GM18858 (cell line): ENCODE data around the gene MYL11.

ENCODE experiments used
- ATAC-seq: cut with Tn5 transposase; IDR thresholded peaks from one replicate; pipeline ENCODE4 v1.9.1; 2021; ENCODE audit not compliant: unreplicated experiment

MYL11 gene

DNA sequence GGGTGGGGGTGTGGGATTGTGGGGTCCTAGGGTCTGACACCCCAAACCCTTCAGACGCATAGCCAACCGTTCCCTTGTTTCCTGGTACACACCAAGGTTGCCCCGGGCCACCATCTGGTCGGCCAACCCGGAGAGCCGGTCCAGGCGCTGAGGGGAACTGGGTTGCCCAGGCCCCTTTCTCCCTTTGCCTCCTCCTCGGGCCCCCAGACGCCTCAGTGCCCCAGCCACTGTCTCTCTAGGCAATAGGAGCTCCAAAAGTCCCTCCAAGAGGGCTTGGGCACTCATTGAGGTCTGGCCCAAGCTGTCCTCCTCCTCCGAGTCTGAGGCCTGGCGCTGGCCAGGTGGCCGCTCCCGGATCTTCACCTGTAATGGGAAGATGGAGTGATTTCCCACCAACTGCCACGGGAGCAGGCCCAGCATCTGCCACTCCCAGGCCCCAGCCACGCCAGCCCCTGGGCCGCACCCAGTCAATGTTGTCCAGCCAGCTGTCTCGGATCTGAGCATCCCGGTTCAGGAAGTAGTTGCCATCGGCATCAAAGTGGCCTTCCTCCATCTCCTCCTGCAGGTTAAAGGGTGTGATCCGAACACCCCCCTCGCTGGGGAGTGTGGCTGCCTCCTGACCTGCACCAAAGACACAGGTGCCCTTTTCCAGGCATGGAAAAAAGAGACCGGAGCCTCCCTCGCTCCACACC lies 21.0 kb upstream of the MYL11 start:
- ATAC-seq = no peak

DNA sequence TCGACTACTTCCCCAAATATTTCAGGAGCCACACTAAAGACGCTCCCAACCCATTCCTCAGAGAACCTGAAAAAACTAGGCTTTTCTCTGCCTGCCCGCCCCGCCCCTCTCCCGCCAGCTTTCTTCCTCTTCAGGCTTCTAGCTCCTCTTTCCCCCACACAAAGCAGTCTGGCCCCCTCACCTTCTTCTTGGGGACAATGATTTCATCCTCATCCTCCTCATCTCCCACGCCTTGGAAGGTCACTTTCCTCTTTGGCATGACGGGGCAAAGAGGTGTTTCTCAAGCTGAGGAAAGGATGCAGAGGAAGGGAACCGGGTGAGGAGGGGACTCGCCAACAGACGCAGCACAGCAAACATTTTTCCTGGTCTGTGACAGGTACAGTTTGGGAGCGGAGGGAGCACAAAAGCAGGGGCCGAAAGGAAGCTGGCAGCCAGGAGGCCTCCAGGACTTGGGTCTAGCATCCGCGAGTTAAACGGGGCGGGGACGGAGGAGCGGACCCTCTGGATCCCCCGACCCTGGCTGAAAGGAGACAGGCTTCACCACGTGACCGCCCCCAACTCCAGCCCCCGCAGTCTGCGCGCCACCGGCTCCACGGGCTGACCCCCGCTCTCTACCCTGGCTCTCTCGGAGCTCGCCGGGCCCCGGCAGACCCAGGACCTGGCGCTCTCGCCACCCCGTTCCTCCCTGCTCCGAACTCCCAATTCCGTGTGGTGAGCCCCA lies 20.0 kb upstream of the MYL11 start:
- no peak for ATAC-seq

DNA sequence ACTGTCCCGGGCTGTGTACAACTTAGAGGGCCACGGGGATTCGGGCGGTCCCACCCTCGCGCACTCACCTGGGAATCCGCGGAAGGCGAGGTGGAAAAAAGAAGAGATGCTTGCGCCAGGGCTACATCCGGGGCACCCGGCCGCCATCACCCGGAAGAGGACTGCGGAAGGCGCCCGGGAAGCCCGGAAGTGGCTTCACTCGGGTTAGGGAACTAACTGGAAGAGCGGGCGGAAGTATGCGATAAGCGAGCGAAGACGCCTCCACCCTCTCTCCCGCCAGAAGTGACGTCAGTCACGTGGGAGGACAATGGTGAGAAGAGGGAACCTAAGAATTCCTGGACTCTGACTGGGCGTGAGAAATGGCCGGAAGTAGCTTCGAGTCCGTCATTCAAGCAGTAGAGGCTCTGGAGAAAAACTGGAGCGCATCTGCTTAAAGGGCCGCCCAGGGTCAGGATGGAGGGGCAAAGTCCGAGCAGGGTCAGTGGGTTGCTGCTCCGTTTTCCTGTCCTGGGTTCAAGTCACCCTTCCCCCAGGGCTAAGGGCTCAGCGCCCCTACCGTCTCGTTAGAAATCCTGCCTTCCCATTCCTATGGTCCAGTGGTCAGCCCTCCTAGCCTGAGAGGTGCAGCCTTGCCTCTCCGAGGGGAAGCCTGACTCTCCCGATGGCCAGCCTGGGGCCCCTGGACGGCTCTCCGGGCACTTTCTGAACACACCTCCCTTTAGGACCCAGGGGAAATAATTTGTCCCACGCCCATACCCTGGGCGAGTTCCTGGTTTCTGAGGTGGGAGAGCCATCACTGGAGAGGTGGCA lies 19.3 kb upstream of the MYL11 start, which contains the start of gene CD2BP2:
TSS of gene CD2BP2 (minus strand) at position 165 of the 810 bp plus-strand sequence. CDS start 627 bp downstream, outside the sequence.
- no peak for ATAC-seq

DNA sequence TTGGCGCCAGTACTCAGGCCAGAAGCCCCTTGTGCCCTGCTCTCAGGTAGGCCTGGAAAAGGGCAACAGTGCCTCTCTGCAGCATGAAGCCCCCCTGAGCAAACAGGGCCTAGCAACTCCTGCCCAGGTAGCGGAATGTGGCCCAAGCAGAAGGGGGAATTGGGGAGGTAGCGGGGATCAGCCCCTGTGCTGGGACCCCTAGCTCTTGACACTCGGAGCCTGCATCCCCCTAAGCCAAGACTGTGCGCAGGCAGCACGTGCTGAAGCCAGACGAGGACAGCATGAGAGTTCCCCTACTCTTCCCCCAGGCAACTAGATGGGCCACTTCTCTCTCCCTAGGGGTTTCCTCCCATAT lies 18.7 kb upstream of the MYL11 start:
- no peak for ATAC-seq

DNA sequence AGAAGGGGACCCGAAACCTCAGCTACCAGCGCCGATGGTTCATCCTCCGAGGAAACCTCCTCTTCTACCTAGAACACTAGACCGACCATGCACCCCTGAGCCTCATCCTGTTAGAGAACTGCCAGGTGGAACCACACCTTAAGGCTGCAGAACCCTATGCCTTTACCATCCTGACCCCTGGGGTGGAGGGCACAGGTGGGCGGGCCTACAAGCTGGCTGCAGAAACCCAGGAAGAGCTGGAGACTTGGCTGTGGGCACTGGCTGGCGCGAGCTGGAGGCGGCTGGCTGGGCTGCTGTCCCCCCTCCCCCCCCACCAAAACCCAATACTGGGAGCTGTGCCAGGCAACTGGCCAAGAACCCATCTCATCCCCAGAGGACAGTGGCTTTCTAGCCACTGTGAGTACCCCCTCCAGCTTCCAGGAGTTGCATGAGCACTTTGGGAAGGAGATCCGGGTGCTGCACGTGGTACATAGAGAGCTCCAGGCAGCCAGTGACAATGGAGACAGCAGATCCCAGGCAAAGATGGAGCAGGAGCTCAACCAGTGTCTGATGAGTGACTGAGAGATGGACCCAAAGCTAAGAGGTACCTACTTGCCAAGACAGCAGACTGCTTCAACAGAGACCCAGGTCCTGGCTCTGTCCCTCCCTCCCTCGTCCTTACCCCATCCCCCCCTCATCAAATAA lies 18.1 kb upstream of the MYL11 start:
- no peak for ATAC-seq

DNA sequence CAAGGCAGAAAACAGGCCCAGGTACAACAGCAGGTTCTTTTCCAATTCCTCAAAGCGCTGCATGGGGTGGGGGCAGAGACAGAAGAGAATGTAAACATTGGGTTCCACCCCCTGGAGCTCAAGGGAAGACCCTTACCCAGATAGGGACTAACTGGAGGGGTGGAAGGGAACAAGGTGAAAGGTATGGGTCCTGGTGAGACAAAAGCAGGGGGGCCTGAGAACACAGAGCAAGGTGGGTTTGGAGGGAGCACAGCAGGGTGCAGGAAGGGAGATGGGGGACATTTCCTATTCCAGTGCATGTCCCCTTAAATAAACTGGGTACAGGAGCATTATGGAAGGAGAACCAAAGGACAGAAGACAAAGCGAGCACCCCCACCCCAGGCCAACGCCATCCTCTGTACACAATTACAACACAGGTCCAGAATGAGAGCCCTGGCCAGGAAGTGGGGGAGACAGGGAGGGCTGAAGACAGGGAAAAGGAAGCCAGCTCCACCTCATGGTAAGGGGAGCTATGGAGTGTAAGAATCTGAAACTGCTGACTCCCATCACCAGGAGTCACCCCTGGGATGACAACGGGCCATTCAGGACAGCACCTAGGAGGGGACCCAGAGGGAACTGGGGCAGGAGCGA lies 17.4 kb upstream of the MYL11 start:
- ATAC-seq = no peak

DNA sequence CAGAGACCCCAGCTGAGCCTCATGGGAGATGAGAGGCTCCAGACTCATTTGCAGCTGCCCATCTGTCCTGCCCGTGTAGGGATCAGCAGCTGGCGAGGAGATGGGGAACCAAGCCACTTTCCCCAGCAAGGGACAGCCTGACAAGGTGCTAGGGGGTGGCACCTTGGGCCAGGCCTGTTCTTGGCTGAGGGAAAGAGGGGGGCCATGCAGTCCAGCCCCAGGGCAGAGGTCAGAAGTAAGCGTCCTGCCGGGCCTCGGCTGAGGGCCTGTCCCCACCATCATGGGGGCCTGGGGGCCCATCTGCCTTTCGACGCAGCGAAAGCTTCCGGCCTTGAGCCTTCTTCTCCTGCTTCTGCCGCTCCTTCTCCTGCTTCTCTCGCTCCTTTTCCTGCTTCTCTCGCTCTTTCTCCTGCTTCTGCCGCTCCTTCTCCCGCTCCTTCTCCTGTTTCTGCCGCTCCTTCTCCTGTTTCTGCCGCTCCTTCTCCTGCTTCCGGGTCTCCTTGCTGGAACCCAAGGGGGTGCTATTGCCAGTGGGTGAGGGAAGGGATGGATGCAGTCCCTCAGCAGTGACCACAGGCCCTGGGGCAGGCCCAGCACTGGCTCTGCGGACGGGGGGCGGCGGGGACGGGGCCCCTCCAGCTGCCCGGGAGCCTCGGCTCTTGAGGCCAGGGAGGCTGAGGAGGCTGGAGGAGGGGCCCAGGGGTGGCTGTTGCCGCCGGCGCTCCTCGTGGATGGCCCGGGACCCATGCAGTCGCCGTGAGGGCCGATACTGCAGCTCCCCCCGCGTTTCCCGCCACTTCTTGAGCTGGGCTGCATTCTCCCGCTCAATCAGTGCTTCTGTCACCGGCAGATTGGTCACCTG lies 16.7 kb upstream of the MYL11 start:
- no peak for ATAC-seq

DNA sequence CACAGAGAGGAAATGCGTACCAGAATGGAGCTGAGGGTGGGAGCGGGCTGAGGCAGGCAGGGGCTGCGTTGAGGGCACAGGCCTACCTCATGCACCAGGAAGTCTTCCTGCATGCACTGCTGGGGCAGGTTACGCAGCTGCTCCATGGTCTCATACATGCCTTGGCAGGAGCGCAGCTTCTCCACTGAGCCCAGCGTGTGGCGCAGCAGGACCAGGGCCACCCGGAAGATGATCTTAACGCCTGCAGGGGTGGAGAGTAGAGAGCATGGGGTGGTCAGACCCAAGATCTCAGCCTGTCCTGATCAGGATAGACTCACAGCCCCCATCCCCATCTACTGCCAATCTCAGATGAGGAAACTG lies 16.0 kb upstream of the MYL11 start:
- no peak for ATAC-seq

DNA sequence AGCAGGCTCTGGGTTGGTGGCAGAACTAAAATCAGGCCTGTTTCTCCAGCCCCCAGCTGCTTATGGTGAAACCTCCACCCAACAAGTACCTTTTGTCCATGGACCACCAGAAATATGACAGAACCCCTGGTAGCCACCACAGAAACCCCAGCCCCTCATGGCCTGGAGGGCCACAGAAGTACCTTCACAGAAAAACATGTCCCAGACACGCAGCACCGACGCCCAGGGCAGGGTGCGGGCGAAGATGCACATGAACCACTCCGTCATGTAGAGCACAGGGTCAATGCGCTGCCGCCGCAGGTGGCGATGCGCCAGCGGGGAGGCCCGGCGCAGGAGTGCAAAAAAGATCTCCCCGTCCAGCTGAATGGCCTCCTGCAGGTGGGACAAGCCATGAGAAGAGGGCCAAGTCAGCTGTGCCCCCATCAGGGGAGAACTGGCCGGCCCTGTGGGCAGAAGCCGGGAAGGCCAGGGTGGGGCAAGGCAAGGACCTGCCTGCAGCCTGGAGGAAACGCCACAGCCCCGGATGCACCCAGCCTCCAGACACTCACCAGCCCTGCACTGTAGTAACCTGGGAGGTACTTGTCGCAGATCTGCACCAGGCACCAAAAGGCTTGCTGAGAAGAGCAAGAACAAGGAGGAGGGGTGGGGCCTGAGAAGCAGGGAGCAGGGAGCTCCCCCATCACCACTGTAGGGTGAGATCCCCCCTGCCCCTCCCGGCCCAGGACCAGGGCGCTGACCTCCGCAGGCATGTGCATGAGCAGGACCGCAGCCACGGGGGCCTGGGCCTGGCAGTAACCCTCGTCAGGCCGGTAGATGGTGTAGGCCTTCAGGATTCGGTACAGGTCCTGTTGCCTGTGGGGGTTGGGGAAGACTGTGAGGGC lies 15.4 kb upstream of the MYL11 start:
- ATAC-seq = no peak

DNA sequence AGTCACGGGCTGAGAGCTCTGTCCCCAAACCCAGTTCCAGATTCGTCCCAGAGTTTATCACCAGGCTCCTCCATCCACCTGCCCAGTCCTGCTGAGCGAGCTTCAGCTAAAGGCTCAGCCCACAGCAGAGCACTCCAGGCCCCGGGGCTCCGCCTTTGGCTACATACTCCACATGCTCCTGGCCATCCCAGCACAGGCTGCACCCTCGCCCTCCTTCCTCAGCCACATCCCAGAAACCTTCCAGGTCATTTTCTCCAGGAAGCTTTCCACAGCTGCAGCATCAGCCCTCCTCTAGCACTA lies 14.8 kb upstream of the MYL11 start:
- ATAC-seq = no peak

DNA sequence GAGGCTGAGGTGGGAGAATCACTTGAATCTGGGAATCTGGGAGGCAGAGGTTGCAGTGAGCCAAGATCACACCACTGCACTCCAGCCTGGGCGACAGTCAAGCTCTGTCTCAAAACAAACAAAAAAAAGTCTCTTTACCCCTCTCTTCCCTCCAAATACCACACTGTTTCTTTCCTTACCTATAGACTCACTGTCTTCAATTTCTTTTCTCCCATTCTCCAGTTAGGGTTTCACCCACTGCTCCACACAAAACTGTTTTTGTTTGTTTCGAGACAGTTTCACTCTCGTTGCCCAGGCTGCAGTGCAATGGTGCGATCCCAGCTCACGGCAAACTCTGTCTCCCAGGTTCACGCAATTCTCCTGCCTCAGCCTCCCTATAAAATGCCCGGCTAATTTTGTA lies 13.4 kb upstream of the MYL11 start:
- ATAC-seq = no peak

DNA sequence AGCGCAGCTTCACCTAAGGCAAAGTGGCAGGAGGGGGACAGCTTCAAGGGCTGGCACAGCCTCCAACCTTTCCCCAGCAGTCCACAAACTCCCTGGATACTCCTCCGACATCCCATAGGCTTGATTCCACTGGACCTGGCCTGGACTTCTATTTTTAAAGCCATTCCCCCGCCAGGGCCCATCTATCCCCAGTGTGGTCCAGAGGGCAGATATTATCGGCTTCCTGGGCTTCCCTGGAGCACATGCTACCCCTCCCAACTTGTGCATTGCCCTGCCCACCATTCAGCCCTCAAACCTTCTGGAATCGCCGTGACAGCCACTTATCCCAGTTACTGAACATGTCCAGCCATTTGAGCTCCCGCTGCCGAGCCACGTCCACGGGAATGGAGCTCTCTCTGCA lies 9.4 kb upstream of the MYL11 start:
- no peak for ATAC-seq

DNA sequence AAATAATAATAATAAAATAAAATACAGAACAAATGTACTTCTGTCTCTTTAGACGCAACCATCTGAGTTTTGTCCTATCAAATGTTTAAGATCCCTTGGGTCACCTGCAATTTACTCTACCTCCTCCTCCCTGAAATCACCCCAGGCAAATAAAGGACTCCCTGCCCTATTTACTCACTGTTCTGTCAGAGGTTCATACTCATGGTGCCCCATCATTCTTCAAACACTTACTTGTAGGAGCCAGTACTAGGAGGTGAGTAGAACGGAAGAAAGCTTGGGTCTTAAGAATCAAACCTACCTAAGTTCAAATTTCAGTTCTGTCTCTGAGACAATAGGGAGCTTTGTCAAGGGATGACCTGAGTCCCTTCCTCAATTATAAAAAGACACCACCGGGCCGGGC lies 8.1 kb upstream of the MYL11 start:
- ATAC-seq = no peak

DNA sequence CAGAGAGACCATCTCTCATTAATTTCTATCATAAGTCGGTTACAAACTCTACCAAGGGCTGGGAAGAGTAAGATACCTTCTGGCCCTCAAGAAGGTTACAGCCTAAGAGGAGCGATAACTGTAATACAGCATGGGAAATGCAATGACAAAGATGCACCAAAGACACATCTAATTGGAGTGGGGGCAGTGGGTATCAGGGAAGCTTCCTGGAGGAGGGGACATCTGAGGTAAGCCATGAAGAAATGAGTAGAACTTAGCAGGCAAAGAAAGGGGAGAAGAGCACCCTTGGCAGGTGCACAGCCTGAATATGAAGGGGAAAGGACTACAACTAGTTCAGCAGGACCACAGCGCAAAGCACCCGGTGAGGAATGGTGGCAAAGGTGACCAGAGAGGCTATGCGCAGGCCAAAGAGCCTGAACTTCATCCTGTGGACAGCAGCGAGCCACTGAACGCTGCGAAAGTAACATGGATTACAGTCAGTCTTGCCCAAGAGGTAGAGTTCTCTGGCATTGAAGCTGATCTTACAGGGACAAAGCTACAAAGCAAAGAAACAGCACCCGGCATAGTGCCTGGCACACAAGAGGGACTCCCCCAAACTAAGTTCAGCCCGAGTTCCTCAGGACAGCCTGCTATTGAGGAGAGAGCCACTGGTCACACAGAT lies 7.1 kb upstream of the MYL11 start:
- no peak for ATAC-seq

DNA sequence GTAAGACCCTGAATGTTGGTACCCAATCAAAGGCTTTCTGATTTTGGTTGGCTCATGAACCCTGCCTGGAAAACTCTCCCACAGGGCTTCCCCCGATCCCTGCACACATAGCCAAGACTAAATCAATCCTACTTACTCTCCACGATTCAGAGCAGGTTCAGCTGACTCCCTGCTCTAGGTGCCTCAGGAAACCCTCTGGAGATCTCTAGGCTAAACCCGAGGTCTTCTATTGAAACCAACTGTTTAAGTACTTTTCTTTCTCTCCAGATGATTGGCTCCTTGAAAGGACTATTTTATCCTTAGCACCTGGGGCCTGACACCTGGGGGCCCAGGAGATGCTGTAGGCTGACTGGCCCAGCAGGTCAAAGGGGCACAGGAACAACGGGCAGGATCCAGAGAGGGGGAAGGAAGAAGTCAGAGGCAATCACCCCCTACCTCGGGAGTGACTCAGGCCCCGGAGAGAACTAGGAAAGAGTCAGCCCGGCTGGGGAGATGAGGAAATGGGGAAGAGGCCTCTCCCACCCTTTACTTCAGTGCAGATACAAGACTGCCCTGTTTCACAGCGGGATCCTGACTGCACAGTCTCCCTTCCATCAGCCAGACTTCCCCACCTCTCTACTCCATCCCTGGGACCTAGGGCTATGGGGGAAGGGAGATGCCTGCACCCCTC lies 6.3 kb upstream of the MYL11 start:
- no peak for ATAC-seq

DNA sequence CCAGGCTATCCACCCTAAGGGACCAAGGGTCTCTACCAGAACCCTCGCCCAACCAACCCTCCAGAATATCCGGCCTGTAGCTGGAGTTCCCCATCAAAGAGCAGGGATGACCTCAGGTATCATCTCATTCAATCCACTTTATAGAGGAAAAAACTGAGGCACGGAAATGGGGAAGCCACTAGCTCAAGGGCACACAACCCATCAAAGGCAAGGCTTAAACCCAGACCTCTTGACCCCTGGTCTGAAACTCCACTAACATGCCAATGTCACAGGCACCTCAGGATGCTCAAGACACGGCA lies 5.9 kb upstream of the MYL11 start:
- no peak for ATAC-seq

DNA sequence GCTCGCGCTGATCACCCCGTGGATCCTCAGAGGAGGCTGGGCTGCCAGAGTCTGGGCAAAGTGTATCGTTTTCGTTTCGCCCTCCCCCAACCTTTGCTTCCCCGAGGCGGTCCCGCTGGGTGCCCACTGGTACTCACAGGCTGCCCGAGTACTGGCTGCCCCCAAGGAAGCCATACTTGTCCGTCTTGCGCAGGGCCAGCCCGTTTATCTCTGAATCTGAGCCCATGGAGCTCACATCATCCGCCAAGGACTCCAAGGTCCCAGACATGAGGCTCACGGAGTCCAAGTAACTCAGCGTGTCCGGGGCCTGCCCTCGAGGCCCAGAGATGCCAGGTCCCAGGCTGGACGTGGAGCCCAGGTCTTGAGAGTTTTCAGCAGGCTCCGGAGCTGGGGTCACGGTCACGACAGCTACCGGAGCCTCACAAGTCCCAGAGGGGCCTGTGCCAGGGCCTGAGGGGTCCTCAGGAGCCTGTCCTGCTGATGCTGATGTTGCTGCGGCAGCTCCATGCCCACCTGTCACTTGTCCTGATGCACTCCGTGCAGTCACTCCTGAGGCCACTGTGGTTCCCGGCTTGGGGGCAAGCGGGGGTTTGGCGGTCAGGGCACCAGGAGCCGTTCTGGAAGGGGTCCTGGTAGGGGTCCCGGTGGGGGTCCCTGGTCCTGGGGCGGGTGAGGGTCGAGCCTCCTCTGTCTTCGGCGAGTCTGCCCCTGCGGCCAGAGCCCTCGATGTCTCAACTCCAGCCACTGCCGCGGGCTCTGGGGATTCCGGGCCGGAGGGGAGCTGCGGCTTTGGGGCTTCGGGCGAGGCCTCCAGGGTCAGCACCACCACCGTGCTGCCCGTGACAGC lies 5.3 kb upstream of the MYL11 start:
- no peak for ATAC-seq
